Measurements from ENCODE around the gene IDS.
"Not testable (repeated sequence)": the region's sequence is repeated elsewhere in the genome, so short reads cannot be mapped to it uniquely, and the experiment has no call there.

IDS gene

GRCh38 chrX:149497054-149497453, 8.1 kb downstream of the IDS start:
- no peak for DNase-seq

GRCh38 chrX:149495573-149496071, 9.5 kb downstream of the IDS start:
- no peak for DNase-seq

- DNase-seq: no peak
Measured at GRCh38 chrX:149494844-149495565, 10.1 kb downstream of the IDS start.

GRCh38 chrX:149493567-149494562, 11.2 kb downstream of the IDS start:
- DNase-seq: no peak

GRCh38 chrX:149491812-149492211, 13.3 kb downstream of the IDS start:
- DNase-seq: no peak

GRCh38 chrX:149490100-149490499, 15.0 kb downstream of the IDS start:
- no peak for DNase-seq

GRCh38 chrX:149488411-149489052, 16.6 kb downstream of the IDS start:
- DNase-seq: not testable (repeated sequence)

- DNase-seq: not testable (repeated sequence)
Measured at GRCh38 chrX:149488008-149488407, 17.1 kb downstream of the IDS start.

- no peak for DNase-seq
Measured at GRCh38 chrX:149487292-149487691, 17.8 kb downstream of the IDS start.

GRCh38 chrX:149476513-149476912, 28.6 kb downstream of the IDS start:
- DNase-seq: no peak

- DNase-seq: no peak
Measured at GRCh38 chrX:149473966-149474365, 31.1 kb downstream of the IDS start.

- no peak for DNase-seq
Measured at GRCh38 chrX:149473092-149473491, 32.0 kb downstream of the IDS start.

- no peak for DNase-seq
Measured at GRCh38 chrX:149472625-149473024, 32.5 kb downstream of the IDS start.

GRCh38 chrX:149471397-149471796, 33.7 kb downstream of the IDS start:
- no peak for DNase-seq

- DNase-seq: peak; percentile 75
Measured at GRCh38 chrX:149470955-149471354, 34.2 kb downstream of the IDS start.

- DNase-seq: no peak
Measured at GRCh38 chrX:149469406-149469805, 35.7 kb downstream of the IDS start.

- no peak for DNase-seq
Measured at GRCh38 chrX:149467920-149468319, 37.2 kb downstream of the IDS start.

- no peak for DNase-seq
Measured at GRCh38 chrX:149467461-149467860, 37.6 kb downstream of the IDS start.

- no peak for DNase-seq
Measured at GRCh38 chrX:149462849-149463248, 42.3 kb downstream of the IDS start.

GRCh38 chrX:149461746-149462145, 43.4 kb downstream of the IDS start:
- DNase-seq: no peak

GRCh38 chrX:149458586-149458985, 46.5 kb downstream of the IDS start:
- DNase-seq: no peak

- DNase-seq: no peak
Measured at GRCh38 chrX:149456476-149457245, 48.4 kb downstream of the IDS start.
